LHCN-M2 (cell line): ENCODE results near the gene GPSM3. TPM values are rescaled to one million over a fixed set of nuclear protein-coding genes. Genes with fewer than 3 reads are reported as not detected.
"Not testable (repeated sequence)": the region's sequence is repeated elsewhere in the genome, so short reads cannot be mapped to it uniquely, and the experiment has no call there.

Source experiments
- DNase-seq: peaks from one replicate; pipeline ENCODE4 v3.0.0-alpha.2; 2012; ENCODE audit warnings: low read depth
- polyA plus RNA-seq: library from polyadenylated mRNA; unstranded; fragments of >200 nt; gene quantifications from one replicate; pipeline ENCODE4 v1.2.1, GENCODE V29; 2012; ENCODE audit warnings: missing spikeins
- total RNA-seq: library from RNA; depleted of rRNA; stranded (reverse); fragments of >200 nt; gene quantifications from 2 replicates; pipeline ENCODE4 v1.2.3, GENCODE V29; 2014; rRNA removed

GPSM3 gene
- total RNA-seq = 1.0 and 1.4 TPM in 2 replicates
- 4.2 TPM for polyA plus RNA-seq

- DNase-seq = no peak
These were observed at the start of gene GPSM3 for GRCh38 chr6:32192608-32193039. TSS of gene GPSM3 (minus strand) at chr6:32192643. CDS start at chr6:32192513, 130 bp downstream.

DNA sequence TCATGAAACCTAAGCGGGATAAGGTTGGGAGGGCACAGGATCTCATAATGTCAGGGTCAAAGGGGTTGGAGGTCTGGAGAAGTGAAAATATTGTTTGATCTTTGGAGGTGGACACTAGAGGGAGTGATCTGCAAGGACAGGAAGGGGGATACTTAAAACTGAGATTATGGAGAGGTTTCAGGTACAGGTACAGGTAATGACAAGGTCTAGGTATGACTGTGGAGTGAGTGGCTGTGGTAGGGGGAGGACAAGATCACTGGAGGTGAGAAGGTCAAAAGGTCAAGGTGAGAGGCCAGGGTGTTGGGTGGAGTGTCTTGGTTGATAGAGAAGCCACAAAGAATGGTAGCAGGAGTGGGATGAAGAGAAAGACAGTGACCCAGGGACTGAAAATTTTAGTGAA lies 48.2 kb upstream of the GPSM3 start:
- DNase-seq = no peak

- no peak for DNase-seq
These were observed 47.0 kb upstream of the GPSM3 start for GRCh38 chr6:32239462-32239861.

- DNase-seq = no peak
These were observed 42.5 kb upstream of the GPSM3 start for GRCh38 chr6:32234934-32235333.

GRCh38 chr6:32226434-32226833 lies 34.0 kb upstream of the GPSM3 start:
- no peak for DNase-seq

DNA sequence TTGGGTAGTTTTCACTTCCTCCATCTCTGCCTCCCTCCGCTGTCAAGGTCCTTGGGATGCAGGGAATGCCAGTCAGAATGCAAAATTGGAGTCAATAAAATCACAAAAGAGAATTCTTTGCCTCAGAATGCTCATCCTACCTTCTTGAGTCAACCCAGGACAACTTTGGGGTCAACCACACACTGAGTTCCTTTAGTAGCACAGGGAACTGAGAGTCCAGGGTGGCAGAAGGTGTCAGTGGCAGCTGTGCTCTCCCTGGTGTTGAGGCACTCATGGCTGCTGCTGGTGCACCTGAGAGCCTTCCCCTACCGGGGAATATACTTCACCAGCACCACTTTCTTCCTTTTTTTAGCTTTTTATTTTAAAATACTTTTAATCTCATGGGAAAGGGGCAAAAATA lies 32.3 kb upstream of the GPSM3 start:
- no peak for DNase-seq

GRCh38 chr6:32223258-32224235 lies 31.1 kb upstream of the GPSM3 start, which contains the start of gene NOTCH4:
TSS of gene NOTCH4 (minus strand) at chr6:32224067. CDS start at chr6:32223928, 139 bp downstream.
- no peak for DNase-seq

DNA sequence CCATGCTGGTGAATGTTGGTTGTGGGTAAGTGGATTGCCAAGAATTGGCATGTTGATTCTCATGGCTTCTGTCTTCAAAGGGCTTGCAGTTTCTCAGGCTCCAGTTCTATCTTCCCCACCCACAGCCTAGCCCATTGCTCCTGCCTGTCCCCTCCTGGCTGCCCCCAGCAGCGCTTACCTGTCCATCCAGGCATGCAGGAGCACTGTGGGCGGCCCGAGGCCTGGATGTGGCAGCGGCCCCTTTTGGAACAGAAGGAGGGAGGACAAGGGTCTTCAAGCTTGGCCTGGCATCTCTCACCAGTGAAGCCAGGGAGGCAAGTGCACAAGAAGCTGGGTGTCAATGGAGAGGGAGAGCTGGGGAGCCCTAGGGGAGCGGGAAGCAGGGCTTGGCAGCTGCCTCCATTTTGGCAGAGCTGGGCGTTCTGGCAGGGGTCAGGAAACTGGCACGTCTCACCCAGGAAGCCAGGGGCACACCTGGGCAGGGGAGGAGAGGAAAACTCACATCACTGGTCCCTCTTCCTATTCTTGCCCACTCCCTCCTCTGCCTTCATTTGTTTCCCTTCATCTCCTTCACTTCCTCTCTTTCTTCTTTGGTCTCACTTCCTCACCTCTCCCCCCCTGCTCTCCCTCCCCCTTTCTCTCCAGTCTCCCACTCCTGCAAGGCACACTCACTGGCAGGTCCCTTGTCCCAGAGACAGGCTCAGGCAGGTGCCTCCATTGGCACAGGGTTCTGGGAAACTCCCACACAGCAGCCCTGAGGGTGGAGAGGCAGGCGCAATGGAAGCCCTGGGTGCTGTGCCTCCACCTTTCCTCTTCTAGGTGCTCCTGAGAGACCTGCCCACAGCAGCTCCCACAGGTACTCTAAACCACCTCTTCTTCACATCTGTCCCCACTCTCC lies 30.1 kb upstream of the GPSM3 start:
- no peak for DNase-seq

GRCh38 chr6:32220021-32220420 lies 27.6 kb upstream of the GPSM3 start:
- no peak for DNase-seq

- DNase-seq = no peak
These were observed 25.7 kb upstream of the GPSM3 start for GRCh38 chr6:32218167-32218566.

DNA sequence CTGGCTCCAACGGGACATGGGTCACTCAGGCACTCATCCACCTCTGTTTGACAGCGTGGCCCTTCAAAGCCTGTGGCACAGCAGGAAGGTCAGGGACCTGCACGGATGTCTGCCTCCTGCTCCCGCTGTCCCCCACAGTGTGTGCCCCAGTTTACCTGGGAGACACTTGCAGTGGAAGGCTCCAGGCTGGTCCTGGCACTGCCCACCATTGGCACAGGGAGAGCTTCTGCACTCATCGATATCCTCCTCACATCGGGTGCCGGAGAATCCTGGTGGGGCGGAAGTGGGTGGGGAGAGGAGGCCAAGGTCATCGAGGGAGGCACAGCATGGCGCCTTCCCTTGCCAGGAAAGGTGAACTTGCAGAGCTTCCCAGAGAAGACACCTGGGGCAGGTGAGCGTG lies 24.6 kb upstream of the GPSM3 start:
- DNase-seq = no peak

DNA sequence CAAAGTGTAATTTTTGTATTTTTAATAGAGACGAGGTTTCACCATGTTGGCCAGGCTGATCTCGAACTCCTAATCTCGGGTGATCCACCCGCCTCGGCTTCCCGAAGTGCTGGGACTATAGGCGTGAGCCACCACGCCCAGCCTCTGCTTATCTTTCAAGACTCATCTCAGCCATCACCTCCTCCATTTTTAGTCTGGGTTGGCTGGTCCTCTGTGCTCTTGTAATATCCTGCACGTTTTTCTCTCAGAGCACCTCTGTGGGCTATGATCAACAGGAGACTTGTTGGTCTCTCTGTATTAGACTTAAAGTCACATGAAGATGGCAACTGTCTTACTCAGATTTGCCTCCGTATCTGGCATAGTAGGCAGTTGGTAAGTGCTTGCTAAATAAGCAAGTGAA lies 23.8 kb upstream of the GPSM3 start:
- DNase-seq = no peak

GRCh38 chr6:32215617-32216016 lies 23.2 kb upstream of the GPSM3 start:
- no peak for DNase-seq

- no peak for DNase-seq
These were observed 21.7 kb upstream of the GPSM3 start for GRCh38 chr6:32214126-32214525.

DNA sequence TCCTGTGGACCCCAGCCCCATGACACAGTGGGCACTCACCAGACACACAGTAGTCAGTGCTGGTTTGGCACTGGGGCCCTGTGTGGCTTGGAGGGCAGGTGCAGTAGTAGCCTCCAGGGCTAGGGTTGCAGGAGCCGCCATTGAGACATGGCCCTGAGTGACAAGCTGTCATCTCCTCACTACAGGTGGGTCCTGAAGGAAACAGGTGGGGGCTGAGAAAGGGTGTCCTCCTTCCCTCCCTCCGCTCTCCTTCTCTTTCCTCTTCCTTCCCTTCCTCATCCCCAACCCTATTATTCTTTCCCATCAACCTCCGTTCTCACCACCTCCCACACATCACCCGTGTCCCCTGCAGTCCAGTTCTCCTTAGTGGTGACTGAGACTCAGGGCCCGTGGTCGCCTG lies 21.2 kb upstream of the GPSM3 start:
- DNase-seq = no peak

DNA sequence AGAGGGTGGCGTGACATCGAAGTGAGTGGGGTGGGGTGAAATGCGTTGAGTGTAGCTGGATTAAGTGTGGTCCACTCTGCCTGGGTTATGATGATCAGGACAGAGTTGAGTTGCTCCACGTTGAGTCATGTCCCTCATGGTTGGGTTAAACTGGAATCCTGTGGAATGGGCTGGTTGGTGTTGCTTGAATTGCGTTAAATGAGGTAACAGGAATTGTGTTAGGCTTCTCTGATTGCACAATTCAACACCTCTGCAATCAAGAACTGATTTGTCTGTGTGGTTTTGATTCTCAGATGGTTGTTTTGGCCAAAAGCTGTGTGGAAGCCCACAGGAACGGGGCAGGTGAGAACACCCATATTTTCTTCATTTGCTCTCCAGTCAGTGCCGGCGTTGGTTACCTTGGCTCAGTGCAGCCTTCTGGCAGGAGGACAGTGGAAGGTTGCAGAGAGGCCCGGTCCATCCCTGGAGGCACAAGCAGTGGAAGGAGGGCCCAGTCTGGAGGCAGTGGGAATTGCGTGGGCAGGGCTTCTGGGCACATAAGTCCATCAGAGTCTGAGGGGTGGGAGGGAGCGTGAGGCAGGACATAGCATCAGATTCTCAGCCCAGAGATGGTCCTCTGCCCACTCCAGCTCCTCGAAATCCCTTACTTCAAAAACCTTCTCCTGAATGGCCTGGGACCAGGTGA lies 19.8 kb upstream of the GPSM3 start:
- DNase-seq = no peak

- not testable (repeated sequence) for DNase-seq
These were observed 19.0 kb upstream of the GPSM3 start for GRCh38 chr6:32211432-32211831.

GRCh38 chr6:32210191-32210601 lies 17.8 kb upstream of the GPSM3 start:
- no peak for DNase-seq

DNA sequence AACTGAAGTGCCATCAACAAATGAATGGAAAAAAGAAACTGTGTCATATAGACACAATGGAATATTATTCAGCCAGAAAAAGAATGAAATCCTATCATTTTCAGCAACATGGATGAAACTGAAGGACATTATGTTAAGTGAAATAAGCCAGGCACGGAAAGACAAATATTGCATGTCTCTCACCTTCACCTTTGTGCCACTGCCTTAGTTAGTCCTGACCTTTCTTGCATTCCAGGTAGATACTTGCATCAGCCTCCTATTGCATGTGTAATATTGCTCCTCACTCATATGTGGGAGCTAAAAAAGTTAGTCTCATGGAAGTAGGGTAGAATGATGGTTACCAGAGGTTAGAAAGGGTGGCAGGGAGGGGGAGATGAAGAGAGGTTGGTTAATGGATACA lies 16.6 kb upstream of the GPSM3 start:
- DNase-seq = no peak

DNA sequence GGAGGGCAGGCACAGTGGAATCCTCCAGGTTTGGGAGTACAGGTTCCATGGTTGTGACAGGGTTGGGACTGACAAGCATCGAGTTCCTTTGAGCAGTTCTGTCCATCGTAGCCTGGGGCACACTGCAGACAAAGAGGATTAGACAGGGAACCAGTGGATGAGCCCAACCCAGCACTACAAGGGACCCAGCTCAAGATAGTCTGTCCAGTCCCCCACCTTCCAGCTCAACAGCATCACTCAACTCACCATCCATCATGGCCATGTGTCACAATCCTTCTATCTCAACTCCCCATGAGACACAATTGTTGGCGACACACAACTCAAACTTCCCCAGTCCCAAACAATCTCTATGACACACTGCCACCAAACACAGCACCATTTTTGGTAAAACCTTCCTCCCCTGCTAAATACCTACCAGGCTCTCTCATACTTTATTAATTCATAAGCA lies 11.8 kb upstream of the GPSM3 start:
- no peak for DNase-seq
